OCI-LY1 (cell line): ENCODE data around the gene MS4A10.

ENCODE experiments used
- H2AFZ ChIP-seq: fragments of 200-600 bp; sonication (generic), shearing (Covaris generic); 2 replicates; pipeline ENCODE4 v1.6.0; 2014; ENCODE audit warnings: antibody characterized with exemption, mild to moderate bottlenecking, low read length
- H3F3A ChIP-seq: fragments of 200-600 bp; sonication (generic), shearing (Covaris generic); 2 replicates; pipeline ENCODE4 v1.6.0; 2014; ENCODE audit warnings: mild to moderate bottlenecking, antibody characterized with exemption, low read length, moderate library complexity; ENCODE audit not compliant: insufficient read depth
- H3K27ac ChIP-seq: fragments of 200-600 bp; sonication (generic); 2 replicates; pipeline ENCODE4 v1.5.1; 2014; ENCODE audit warnings: low read length, mixed run types, mild to moderate bottlenecking, low read depth; ENCODE audit not compliant: poor library complexity, severe bottlenecking
- H3K27me3 ChIP-seq: fragments of 200-600 bp; sonication (generic); 2 replicates; pipeline ENCODE4 v1.6.0; 2014; ENCODE audit warnings: antibody characterized with exemption, mild to moderate bottlenecking, low read length, moderate library complexity; ENCODE audit not compliant: insufficient read depth
- H3K36me3 ChIP-seq: fragments of 200-600 bp; sonication (generic); 2 replicates; pipeline ENCODE4 v1.6.1; 2014; ENCODE audit warnings: mild to moderate bottlenecking, antibody characterized with exemption, low read length, moderate library complexity, mixed read lengths; ENCODE audit not compliant: insufficient read depth
- H3K4me1 ChIP-seq: fragments of 200-600 bp; sonication (generic); 2 replicates; pipeline ENCODE4 v1.5.1; 2014; ENCODE audit warnings: mild to moderate bottlenecking, low read length, moderate library complexity; ENCODE audit not compliant: insufficient read depth, severe bottlenecking
- H3K4me2 ChIP-seq: fragments of 200-600 bp; sonication (generic), shearing (Covaris generic); 2 replicates; pipeline ENCODE4 v1.6.1; 2014; ENCODE audit warnings: low read length
- H3K4me3 ChIP-seq: fragments of 200-600 bp; sonication (generic); 2 replicates; pipeline ENCODE4 v1.5.1; 2014; ENCODE audit warnings: low read length, low read depth, mild to moderate bottlenecking, mixed read lengths; ENCODE audit not compliant: poor library complexity, severe bottlenecking
- H3K79me2 ChIP-seq: fragments of 200-600 bp; shearing (Covaris generic); 2 replicates; pipeline ENCODE4 v1.6.1; 2016; ENCODE audit warnings: mixed run types, low read length, mixed read lengths; ENCODE audit not compliant: insufficient read depth
- H3K9ac ChIP-seq: fragments of 200-600 bp; sonication (generic), shearing (Covaris generic); 2 replicates; pipeline ENCODE4 v1.6.1; 2014; ENCODE audit warnings: mild to moderate bottlenecking, low read length, mixed read lengths
- H3K9me2 ChIP-seq: fragments of 200-600 bp; sonication (generic), shearing (Covaris generic); 2 replicates; pipeline ENCODE4 v1.6.1; 2014; ENCODE audit warnings: low read depth, mild to moderate bottlenecking, low read length, mixed read lengths
- H3K9me3 ChIP-seq: fragments of 200-600 bp; shearing (Covaris generic); 2 replicates; pipeline ENCODE4 v1.6.1; 2014; ENCODE audit warnings: low read length, mixed read lengths
- H4K20me1 ChIP-seq: fragments of 200-600 bp; sonication (generic), shearing (Covaris generic); 2 replicates; pipeline ENCODE4 v1.6.0; 2016; ENCODE audit warnings: mild to moderate bottlenecking, low read length; ENCODE audit not compliant: insufficient read depth
- CTCF ChIP-seq: fragments of 200-600 bp; sonication (generic), shearing (Covaris generic); IDR thresholded peaks from 2 replicates; pipeline ENCODE4 v1.5.1; 2017; ENCODE audit warnings: mild to moderate bottlenecking, antibody characterized with exemption, low read length, moderate library complexity, mixed read lengths
- EZH2 ChIP-seq: fragments of 200-600 bp; sonication (generic), shearing (Covaris generic); IDR thresholded peaks from 2 replicates; pipeline ENCODE4 v1.8.0; 2017; ENCODE audit warnings: borderline replicate concordance, mixed run types, mild to moderate bottlenecking, antibody characterized with exemption, low read length, moderate library complexity, mixed read lengths

The MS4A10 gene

DNA sequence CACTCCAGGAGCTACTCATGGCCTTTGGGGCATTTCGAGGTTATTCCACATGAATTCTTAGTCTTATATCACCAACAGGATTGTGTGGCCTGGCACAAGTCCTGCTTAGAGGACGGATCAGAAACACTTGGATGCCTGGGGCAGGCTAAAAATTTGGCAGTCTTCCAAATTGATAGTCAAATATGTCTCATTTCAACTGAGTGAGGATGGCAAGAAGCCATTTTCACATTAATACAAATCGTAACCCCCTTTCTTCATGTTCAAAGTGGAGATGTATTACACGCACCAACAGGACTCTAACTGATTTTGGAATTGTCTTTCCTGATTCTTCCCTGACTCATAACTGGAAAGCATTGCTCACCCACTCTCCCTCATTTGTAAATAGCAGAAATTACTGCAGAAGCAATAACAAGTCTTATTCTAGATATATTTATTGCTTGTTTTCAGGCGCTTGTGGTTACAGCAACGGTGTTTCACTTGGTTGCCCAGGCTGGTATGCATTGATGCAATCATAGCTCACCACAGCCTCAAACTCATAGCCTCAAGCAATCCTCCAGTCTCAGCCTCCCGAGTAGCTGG is 46.5 kb downstream of the MS4A10 start:
- Histone ChIP-seq H2AFZ (no peak overlapping the region), H3K27ac (no peak overlapping the region), H3K36me3 (no peaks in the 10 kb centered on the region), H3K9ac (no peak overlapping the region), H4K20me1 (no peaks in the 10 kb centered on the region), H3K9me2 (no peaks in the 10 kb centered on the region), H3K4me2 (no peak overlapping the region), H3K4me1 (peaks cover 7% of the 10 kb centered on the region), H3K79me2 (no peaks in the 10 kb centered on the region), H3K27me3 (no peaks in the 10 kb centered on the region; the same call in 1 of the 2 replicates), H3K9me3 (no peaks in the 10 kb centered on the region), H3F3A (no peaks in the 10 kb centered on the region), H3K4me3 (no peak overlapping the region)
- TF ChIP-seq CTCF: no peak
- TF ChIP-seq EZH2: no peak

GRCh38 chr11:60834742-60835533 is 49.8 kb downstream of the MS4A10 start:
- no peaks in the 10 kb centered on the region for H3K9me3 ChIP-seq
- no peak overlapping the region for H3K4me3 ChIP-seq
- no peaks in the 10 kb centered on the region for H3K36me3 ChIP-seq
- no peaks in the 10 kb centered on the region for H4K20me1 ChIP-seq
- no peak overlapping the region for H3K4me2 ChIP-seq
- H3K27me3 ChIP-seq: no peaks in the 10 kb centered on the region; the same call in 1 of the 2 replicates
- no peak overlapping the region for H2AFZ ChIP-seq
- peaks cover 7% of the 10 kb centered on the region for H3K4me1 ChIP-seq
- H3F3A ChIP-seq: no peaks in the 10 kb centered on the region
- no peaks in the 10 kb centered on the region for H3K9me2 ChIP-seq
- no peaks in the 10 kb centered on the region for H3K79me2 ChIP-seq
- no peak for TF ChIP-seq EZH2
- no peak for TF ChIP-seq CTCF
- no peak overlapping the region for H3K27ac ChIP-seq
- no peak overlapping the region for H3K9ac ChIP-seq

GRCh38 chr11:60835534-60835846 is 50.4 kb downstream of the MS4A10 start:
- Histone ChIP-seq H2AFZ (no peak overlapping the region), H3K4me2 (no peak overlapping the region), H3K36me3 (no peaks in the 10 kb centered on the region), H3F3A (no peaks in the 10 kb centered on the region), H3K27ac (no peak overlapping the region), H3K4me1 (peaks cover 7% of the 10 kb centered on the region), H3K9ac (no peak overlapping the region), H3K79me2 (no peaks in the 10 kb centered on the region), H3K4me3 (no peak overlapping the region), H4K20me1 (no peaks in the 10 kb centered on the region), H3K27me3 (no peaks in the 10 kb centered on the region; the same call in 1 of the 2 replicates), H3K9me3 (no peaks in the 10 kb centered on the region), H3K9me2 (no peaks in the 10 kb centered on the region)
- TF ChIP-seq CTCF (no peak), EZH2 (no peak)
